Panc1 (cell line): ENCODE measurements around the gene PLRG1. TPM values are rescaled to one million over a fixed set of nuclear protein-coding genes. Genes with fewer than 3 reads are reported as not detected.

ENCODE experiments used
- ATAC-seq: fragments of 200-7000 bp; cut with Tn5 transposase; 2 replicates; pipeline ENCODE4 v1.9.1; 2020; ENCODE audit warnings: mild to moderate bottlenecking, moderate library complexity
- BruUV-seq: library from RNA; stranded (reverse); fragments of 400-500 nt; replicated peaks from 2 replicates; lab custom pipeline; 2021; lab: Mats Ljungman, UMichigan
- CTCF ChIA-PET: fragments of 300-600 bp; sonication (Branson Sonifier 250); formaldehyde crosslinking; loops from one replicate; lab custom pipeline; 2022; ENCODE audit warnings: antibody characterized with exemption; lab: Charles Lee
- POLR2A ChIA-PET: fragments of 300-600 bp; sonication (Branson Sonifier 250); formaldehyde crosslinking; loops from one replicate; lab custom pipeline; 2022; ENCODE audit warnings: antibody characterized with exemption; lab: Charles Lee
- DNase-seq: peaks from one replicate; pipeline ENCODE4 v3.0.0-alpha.2; 2010; ENCODE audit warnings: low read depth, low spot score
- H3K27ac ChIP-seq: 2 replicates; pipeline ENCODE4 v1.5.1; 2011; ENCODE audit warnings: mild to moderate bottlenecking, low read length, inconsistent platforms
- H3K27me3 ChIP-seq: fragments of 200-500 bp; sonication (Bioruptor generic); 2 replicates; pipeline ENCODE4 v1.6.0; 2014; ENCODE audit warnings: low read length, inconsistent platforms; ENCODE audit not compliant: control insufficient read depth, insufficient read depth
- H3K36me3 ChIP-seq: fragments of 200-500 bp; sonication (Bioruptor generic); 2 replicates; pipeline ENCODE4 v1.5.1; 2014; ENCODE audit warnings: inconsistent platforms, mild to moderate bottlenecking, low read length, moderate library complexity; ENCODE audit not compliant: control insufficient read depth, insufficient read depth
- H3K4me1 ChIP-seq: 2 replicates; pipeline ENCODE4 v1.5.1; 2011; ENCODE audit warnings: inconsistent platforms, mild to moderate bottlenecking, low read length, moderate library complexity; ENCODE audit not compliant: control insufficient read depth, insufficient read depth
- H3K4me3 ChIP-seq, 2 experiments: 2 replicates each; pipeline ENCODE4 v1.5.1; 2011 to 2012; ENCODE audit warnings: low read depth in 2 of 2, low read length in 2 of 2, mild to moderate bottlenecking in 2 of 2, inconsistent platforms in 1 of 2, moderate library complexity in 1 of 2
- H3K9me3 ChIP-seq: fragments of 200-500 bp; sonication (Bioruptor generic); 2 replicates; pipeline ENCODE4 v1.5.1; 2014; ENCODE audit warnings: low read depth, mild to moderate bottlenecking, inconsistent platforms, low read length, moderate library complexity; ENCODE audit not compliant: control insufficient read depth, insufficient read depth
- POLR2AphosphoS5 ChIP-seq: IDR thresholded peaks from 2 replicates; pipeline ENCODE4 v1.6.1; 2012; ENCODE audit warnings: mild to moderate bottlenecking, low read depth, low read length, moderate library complexity
- SIN3A ChIP-seq: IDR thresholded peaks from 2 replicates; pipeline ENCODE4 v1.6.1; 2012; ENCODE audit warnings: low read depth, mild to moderate bottlenecking, low read length, moderate library complexity, borderline replicate concordance; ENCODE audit not compliant: insufficient read depth
- TCF7L2 ChIP-seq: IDR thresholded peaks from 2 replicates; pipeline ENCODE4 v1.6.1; 2011; ENCODE audit warnings: mild to moderate bottlenecking, low read depth, low read length, inconsistent platforms
- in situ Hi-C: cut with HindIII; loops from 2 replicates; pipeline ENCODE4 v1.10.0; 2016; ENCODE audit warnings: low sequenced_read_pairs, low pct_unique_long_range_greater_than_20kb
- intact Hi-C: fragments of 100-400 bp; cut with micrococcal nuclease; formaldehyde crosslinking; loops from one replicate; pipeline ENCODE4 v1.10.0; 2022; ENCODE audit not compliant: unreplicated experiment
- total RNA-seq: library from RNA; stranded (reverse); gene quantifications from one replicate; pipeline ENCODE4 v1.2.1, GENCODE V29; 2021; ENCODE audit not compliant: unreplicated experiment
- TF ChIP-seq, protein P1 (sequence below), 2 experiments: IDR thresholded peaks; 2 replicates each; pipeline ENCODE4 v1.6.1; 2011 to 2012; ENCODE audit warnings: low read depth in 2 of 2, control low read depth in 1 of 2, low read length in 1 of 2, mild to moderate bottlenecking in 1 of 2, moderate library complexity in 1 of 2; ENCODE audit not compliant: insufficient read depth in 1 of 2
- TF ChIP-seq, protein P2 (sequence below): fragments of 450-650 bp; IDR thresholded peaks from 2 replicates; pipeline ENCODE4 v1.5.1; 2017; ENCODE audit warnings: mild to moderate bottlenecking

The PLRG1 gene
- total RNA-seq, 1 experiment from 2014 or later: 66.1 TPM

DNA sequence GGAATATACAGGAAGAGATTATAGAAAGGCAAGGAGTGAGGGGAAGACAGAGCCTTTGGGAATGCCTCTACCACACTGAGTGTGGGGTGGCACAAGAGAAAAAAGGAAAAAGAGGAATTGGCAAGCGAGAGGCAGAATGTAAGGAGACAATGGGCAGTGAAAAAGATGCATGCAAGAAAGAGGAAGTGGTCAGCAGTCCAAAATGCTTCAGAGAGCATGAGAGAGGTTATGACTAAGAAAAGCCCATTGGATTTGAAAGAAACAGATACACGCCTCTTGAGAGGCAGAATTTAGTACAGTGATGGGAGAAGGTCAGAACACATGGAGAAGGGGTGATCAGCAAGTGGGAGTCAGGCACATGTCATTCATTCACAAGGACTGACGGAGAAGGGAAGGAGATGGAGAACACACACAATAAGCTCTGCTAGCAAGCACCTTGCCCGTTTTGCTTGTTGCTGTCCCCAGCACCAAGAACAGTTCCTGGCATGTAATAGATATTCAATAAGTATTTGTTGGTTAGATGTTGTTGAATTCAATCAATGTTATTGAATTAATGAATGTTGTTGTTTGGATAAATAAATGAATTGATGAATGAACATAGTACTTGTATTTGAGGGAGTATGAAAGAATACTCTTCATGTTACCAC, 65.0 kb downstream of the PLRG1 start:
- H3K4me1 ChIP-seq: no peaks in the 10 kb centered on the region
- in situ Hi-C loops (no loop called here), intact Hi-C loops (no loop called here)
- H3K9me3 ChIP-seq: no peaks in the 10 kb centered on the region
- ATAC-seq (no peak), DNase-seq (no peak)
- ChIA-PET CTCF (no interaction called here), POLR2A (no interaction called here)
- peaks cover 3% of the 10 kb centered on the region; the same call in 1 of the 2 replicates for H3K27me3 ChIP-seq
- no peaks in the 10 kb centered on the region for H3K36me3 ChIP-seq
- H3K27ac ChIP-seq: no peak overlapping the region
- TF ChIP-seq SIN3A: no peak
- TF ChIP-seq, protein P1, sequence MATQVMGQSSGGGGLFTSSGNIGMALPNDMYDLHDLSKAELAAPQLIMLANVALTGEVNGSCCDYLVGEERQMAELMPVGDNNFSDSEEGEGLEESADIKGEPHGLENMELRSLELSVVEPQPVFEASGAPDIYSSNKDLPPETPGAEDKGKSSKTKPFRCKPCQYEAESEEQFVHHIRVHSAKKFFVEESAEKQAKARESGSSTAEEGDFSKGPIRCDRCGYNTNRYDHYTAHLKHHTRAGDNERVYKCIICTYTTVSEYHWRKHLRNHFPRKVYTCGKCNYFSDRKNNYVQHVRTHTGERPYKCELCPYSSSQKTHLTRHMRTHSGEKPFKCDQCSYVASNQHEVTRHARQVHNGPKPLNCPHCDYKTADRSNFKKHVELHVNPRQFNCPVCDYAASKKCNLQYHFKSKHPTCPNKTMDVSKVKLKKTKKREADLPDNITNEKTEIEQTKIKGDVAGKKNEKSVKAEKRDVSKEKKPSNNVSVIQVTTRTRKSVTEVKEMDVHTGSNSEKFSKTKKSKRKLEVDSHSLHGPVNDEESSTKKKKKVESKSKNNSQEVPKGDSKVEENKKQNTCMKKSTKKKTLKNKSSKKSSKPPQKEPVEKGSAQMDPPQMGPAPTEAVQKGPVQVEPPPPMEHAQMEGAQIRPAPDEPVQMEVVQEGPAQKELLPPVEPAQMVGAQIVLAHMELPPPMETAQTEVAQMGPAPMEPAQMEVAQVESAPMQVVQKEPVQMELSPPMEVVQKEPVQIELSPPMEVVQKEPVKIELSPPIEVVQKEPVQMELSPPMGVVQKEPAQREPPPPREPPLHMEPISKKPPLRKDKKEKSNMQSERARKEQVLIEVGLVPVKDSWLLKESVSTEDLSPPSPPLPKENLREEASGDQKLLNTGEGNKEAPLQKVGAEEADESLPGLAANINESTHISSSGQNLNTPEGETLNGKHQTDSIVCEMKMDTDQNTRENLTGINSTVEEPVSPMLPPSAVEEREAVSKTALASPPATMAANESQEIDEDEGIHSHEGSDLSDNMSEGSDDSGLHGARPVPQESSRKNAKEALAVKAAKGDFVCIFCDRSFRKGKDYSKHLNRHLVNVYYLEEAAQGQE (IDR thresholded peaks at IDR 0.05; ENCODE audit: insufficient read depth in 1 of 2, low read depth in 2 of 2, low read length in 1 of 2): no peak
- TF ChIP-seq, protein P2, sequence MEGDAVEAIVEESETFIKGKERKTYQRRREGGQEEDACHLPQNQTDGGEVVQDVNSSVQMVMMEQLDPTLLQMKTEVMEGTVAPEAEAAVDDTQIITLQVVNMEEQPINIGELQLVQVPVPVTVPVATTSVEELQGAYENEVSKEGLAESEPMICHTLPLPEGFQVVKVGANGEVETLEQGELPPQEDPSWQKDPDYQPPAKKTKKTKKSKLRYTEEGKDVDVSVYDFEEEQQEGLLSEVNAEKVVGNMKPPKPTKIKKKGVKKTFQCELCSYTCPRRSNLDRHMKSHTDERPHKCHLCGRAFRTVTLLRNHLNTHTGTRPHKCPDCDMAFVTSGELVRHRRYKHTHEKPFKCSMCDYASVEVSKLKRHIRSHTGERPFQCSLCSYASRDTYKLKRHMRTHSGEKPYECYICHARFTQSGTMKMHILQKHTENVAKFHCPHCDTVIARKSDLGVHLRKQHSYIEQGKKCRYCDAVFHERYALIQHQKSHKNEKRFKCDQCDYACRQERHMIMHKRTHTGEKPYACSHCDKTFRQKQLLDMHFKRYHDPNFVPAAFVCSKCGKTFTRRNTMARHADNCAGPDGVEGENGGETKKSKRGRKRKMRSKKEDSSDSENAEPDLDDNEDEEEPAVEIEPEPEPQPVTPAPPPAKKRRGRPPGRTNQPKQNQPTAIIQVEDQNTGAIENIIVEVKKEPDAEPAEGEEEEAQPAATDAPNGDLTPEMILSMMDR: no peak
- no peak for TF ChIP-seq POLR2AphosphoS5
- no peak for TF ChIP-seq TCF7L2
- no peak overlapping the region for H3K4me3 ChIP-seq
- no TSS peak for BruUV-seq

Other genes with a start within 250 kb of the PLRG1 start
- gene DCHS2, start 58.6 kb downstream of the PLRG1 start, total RNA-seq: not detected
- gene FGB, start 12.6 kb upstream of the PLRG1 start, total RNA-seq: 2.0 TPM
- 2.7 TPM for gene FGA, start 40.3 kb upstream of the PLRG1 start, total RNA-seq
- 1.8 TPM for gene FGG, start 62.3 kb upstream of the PLRG1 start, total RNA-seq
- gene LRAT, start 193.6 kb upstream of the PLRG1 start, total RNA-seq: not detected
- not detected for gene RBM46, start 230.9 kb upstream of the PLRG1 start, total RNA-seq